Measurements from ENCODE around the gene ARHGEF12. TPM values are rescaled to one million over a fixed set of nuclear protein-coding genes. Genes with fewer than 3 reads are reported as not detected.

The ARHGEF12 gene
- total and polyA plus RNA-seq, 10 of the 15 experiments (the other 5 are each of a cell fraction or from before 2014, with no cell fraction given), result 2.7 to 40.8 (median 20.9) TPM

- Histone ChIP-seq H3K9me3 (replicated peaks; ENCODE audit: control insufficient read depth, insufficient read depth, low read length) (no peaks in the 10 kb centered on the region), H3K4me3 (no peak overlapping the region), H3K27me3 (replicated peaks in 1 of 2; ENCODE audit: control insufficient read depth in 2 of 2, insufficient read depth in 2 of 2, low read length in 1 of 2) (no peaks in the 10 kb centered on the region), H3K9ac (ENCODE audit: control insufficient read depth, insufficient read depth, low read length) (no peak overlapping the region), H3K4me2 (ENCODE audit: control insufficient read depth, insufficient read depth) (no peak overlapping the region), H3K79me2 (ENCODE audit: control insufficient read depth, insufficient read depth, low read length) (no peaks in the 10 kb centered on the region), H3K27ac (ENCODE audit: control insufficient read depth, insufficient read depth) (no peak overlapping the region), H2AFZ (ENCODE audit: control insufficient read depth, low read depth, low read length) (no peak overlapping the region), H4K20me1 (ENCODE audit: control insufficient read depth, insufficient read depth) (no peaks in the 10 kb centered on the region; the same call in 1 of the 2 replicates), H3K4me1 (ENCODE audit: control insufficient read depth, insufficient read depth, low read length) (no peaks in the 10 kb centered on the region), H3K36me3 (ENCODE audit: control insufficient read depth in 2 of 2, insufficient read depth in 2 of 2, low read length in 1 of 2) (no peaks in the 10 kb centered on the region; a peak in 1 of 4 replicates)
- ChIA-PET POLR2A (no interaction called here), RAD21 (ENCODE audit: unreplicated experiment) (interaction anchor here (1.0 kb wide), 1 partner anchor 167 kb away, joined by 3 read pairs; no protein-coding TSS in a partner anchor), CTCF (interaction anchor here (1.6 to 2.4 kb wide), 3 partner anchors 167 to 179 kb away, joined by 5 to 11 read pairs (median 10); no protein-coding TSS in a partner anchor), SMC1A (ENCODE audit: uncharacterized antibody, unreplicated experiment) (interaction anchor here (0.9 to 1.4 kb wide), 2 partner anchors 112 to 202 kb away, joined by 3 read pairs; no protein-coding TSS in a partner anchor)
- TF ChIP-seq JUND (IDR thresholded peaks at IDR 0.05; ENCODE audit: low read depth, low read length) (no peak), IRF4 (IDR thresholded peaks at IDR 0.05; ENCODE audit: low read depth, low read length) (no peak), SIN3A (IDR thresholded peaks at IDR 0.05; ENCODE audit: low read depth, low read length) (no peak), TBL1XR1 (IDR thresholded peaks at IDR 0.05; ENCODE audit: low read depth, low read length) (no peak), NRF1 (conservative IDR thresholded peaks at IDR 0.05; ENCODE audit: low read depth, low read length) (no peak), POLR2A (IDR thresholded peaks at IDR 0.05; ENCODE audit: low read depth, low read length) (no peak), RAD21 (IDR thresholded peaks at IDR 0.05; ENCODE audit: insufficient read depth, low read depth, low read length) (no peak), MEF2B (IDR thresholded peaks at IDR 0.05; ENCODE audit: partially characterized antibody, poor library complexity, severe bottlenecking) (no peak), TAF1 (IDR thresholded peaks at IDR 0.05; ENCODE audit: borderline replicate concordance, low read depth, low read length) (no peak), ATF3 (IDR thresholded peaks at IDR 0.05; ENCODE audit: borderline replicate concordance, extremely low read depth, low read depth, low read length) (no peak), ZNF217 (IDR thresholded peaks at IDR 0.05) (no peak), CHD1 (IDR thresholded peaks at IDR 0.05; ENCODE audit: low read depth, low read length) (no peak)
- TF ChIP-seq, protein P1, sequence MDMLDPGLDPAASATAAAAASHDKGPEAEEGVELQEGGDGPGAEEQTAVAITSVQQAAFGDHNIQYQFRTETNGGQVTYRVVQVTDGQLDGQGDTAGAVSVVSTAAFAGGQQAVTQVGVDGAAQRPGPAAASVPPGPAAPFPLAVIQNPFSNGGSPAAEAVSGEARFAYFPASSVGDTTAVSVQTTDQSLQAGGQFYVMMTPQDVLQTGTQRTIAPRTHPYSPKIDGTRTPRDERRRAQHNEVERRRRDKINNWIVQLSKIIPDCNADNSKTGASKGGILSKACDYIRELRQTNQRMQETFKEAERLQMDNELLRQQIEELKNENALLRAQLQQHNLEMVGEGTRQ (IDR thresholded peaks at IDR 0.05; ENCODE audit: borderline replicate concordance, low read depth, low read length), result no peak
- TF ChIP-seq, protein P2, sequence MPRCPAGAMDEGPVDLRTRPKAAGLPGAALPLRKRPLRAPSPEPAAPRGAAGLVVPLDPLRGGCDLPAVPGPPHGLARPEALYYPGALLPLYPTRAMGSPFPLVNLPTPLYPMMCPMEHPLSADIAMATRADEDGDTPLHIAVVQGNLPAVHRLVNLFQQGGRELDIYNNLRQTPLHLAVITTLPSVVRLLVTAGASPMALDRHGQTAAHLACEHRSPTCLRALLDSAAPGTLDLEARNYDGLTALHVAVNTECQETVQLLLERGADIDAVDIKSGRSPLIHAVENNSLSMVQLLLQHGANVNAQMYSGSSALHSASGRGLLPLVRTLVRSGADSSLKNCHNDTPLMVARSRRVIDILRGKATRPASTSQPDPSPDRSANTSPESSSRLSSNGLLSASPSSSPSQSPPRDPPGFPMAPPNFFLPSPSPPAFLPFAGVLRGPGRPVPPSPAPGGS (IDR thresholded peaks at IDR 0.05; ENCODE audit: borderline replicate concordance, insufficient read depth, low read depth, low read length, poor library complexity, severe bottlenecking), result no peak
- TF ChIP-seq, protein P3, sequence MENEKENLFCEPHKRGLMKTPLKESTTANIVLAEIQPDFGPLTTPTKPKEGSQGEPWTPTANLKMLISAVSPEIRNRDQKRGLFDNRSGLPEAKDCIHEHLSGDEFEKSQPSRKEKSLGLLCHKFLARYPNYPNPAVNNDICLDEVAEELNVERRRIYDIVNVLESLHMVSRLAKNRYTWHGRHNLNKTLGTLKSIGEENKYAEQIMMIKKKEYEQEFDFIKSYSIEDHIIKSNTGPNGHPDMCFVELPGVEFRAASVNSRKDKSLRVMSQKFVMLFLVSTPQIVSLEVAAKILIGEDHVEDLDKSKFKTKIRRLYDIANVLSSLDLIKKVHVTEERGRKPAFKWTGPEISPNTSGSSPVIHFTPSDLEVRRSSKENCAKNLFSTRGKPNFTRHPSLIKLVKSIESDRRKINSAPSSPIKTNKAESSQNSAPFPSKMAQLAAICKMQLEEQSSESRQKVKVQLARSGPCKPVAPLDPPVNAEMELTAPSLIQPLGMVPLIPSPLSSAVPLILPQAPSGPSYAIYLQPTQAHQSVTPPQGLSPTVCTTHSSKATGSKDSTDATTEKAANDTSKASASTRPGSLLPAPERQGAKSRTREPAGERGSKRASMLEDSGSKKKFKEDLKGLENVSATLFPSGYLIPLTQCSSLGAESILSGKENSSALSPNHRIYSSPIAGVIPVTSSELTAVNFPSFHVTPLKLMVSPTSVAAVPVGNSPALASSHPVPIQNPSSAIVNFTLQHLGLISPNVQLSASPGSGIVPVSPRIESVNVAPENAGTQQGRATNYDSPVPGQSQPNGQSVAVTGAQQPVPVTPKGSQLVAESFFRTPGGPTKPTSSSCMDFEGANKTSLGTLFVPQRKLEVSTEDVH (IDR thresholded peaks at IDR 0.05; ENCODE audit: low read depth, partially characterized antibody), result no peak
- in situ Hi-C loops (cut with MboI) (loop anchor here (10.0 kb wide), 1 partner anchor 167 kb away; no protein-coding TSS in a partner anchor), intact Hi-C loops (cut with micrococcal nuclease; ENCODE audit: unreplicated experiment) (no loop called here)
- no peak for DNase-seq (ENCODE audit: low read depth, low spot score)
- no TSS peak for BruUV-seq (replicated peaks)
- WGBS (ENCODE audit: insufficient coverage, insufficient replicate concordance, low lambda C conversion rate, missing lambda C conversion rate), result 37% methylated on average over 7 of the region's 7 CpGs
- no peak for FAIRE-seq
- no peak for ATAC-seq
Measured at GRCh38 chr11:120517801-120518291, 181.6 kb downstream of the ARHGEF12 start.
